Measurements from ENCODE around the gene APCDD1L. TPM values are rescaled to one million over a fixed set of nuclear protein-coding genes. Genes with fewer than 3 reads are reported as not detected.

APCDD1L gene
- total and polyA plus RNA-seq, 2 of the 8 experiments (the other 6 are each of a cell fraction or from before 2014, with no cell fraction given) = 0.83 to 3.1 TPM

- Histone ChIP-seq H2BK5ac (ENCODE audit: low read depth, low read length) (no peak overlapping the region), H2BK20ac (ENCODE audit: low read length) (no peak overlapping the region), H3K79me1 (ENCODE audit: low read depth, low read length) (peaks cover 7% of the 10 kb centered on the region), H3K18ac (ENCODE audit: extremely low read depth, low read length) (no peak overlapping the region), H3K27me3 (replicated peaks in 1 of 4; ENCODE audit: control insufficient read depth in 3 of 4, extremely low read depth in 1 of 4, insufficient read depth in 3 of 4, low read length in 3 of 4) (no peaks in the 10 kb centered on the region), H3K9ac (replicated peaks in 1 of 4; ENCODE audit: extremely low read depth in 1 of 4, low read depth in 3 of 4, low read length in 3 of 4) (no peak overlapping the region), H2AFZ (ENCODE audit: low read length) (no peak overlapping the region), H4K91ac (replicated peaks; ENCODE audit: insufficient read length, low read length) (no peak overlapping the region), H3K23ac (ENCODE audit: insufficient read length) (no peak overlapping the region), H3K14ac (ENCODE audit: insufficient read length) (no peak overlapping the region), H3K4me2 (ENCODE audit: insufficient read depth in 1 of 2, low read depth in 2 of 2, low read length in 2 of 2) (no peak overlapping the region), H3K4me1 (replicated peaks in 1 of 4; ENCODE audit: control insufficient read depth in 3 of 4, insufficient read depth in 4 of 4, low read length in 3 of 4) (peaks cover 0 to 27% (median 17%) of the 10 kb centered on the region in 4 experiments; a peak in 6 of 7 replicates), H4K5ac (ENCODE audit: insufficient read length, low read depth, low read length) (no peak overlapping the region), H3K4ac (replicated peaks; ENCODE audit: insufficient read length, low read depth, low read length) (no peak overlapping the region), H3K27ac (ENCODE audit: low read depth, low read length) (no peak overlapping the region), H3K23me2 (ENCODE audit: low read depth, low read length) (no peaks in the 10 kb centered on the region), H2BK12ac (ENCODE audit: low read depth, low read length) (no peak overlapping the region), H3K79me2 (ENCODE audit: control insufficient read depth in 1 of 2, insufficient read depth in 2 of 2, low read length in 2 of 2) (peaks cover 0 to 49% of the 10 kb centered on the region in 2 experiments; a peak in 2 of 4 replicates), H3K56ac (replicated peaks; ENCODE audit: insufficient read length, low read depth, low read length) (no peak overlapping the region), H2AK5ac (ENCODE audit: low read depth, low read length) (no peak overlapping the region), H3K9me3 (ENCODE audit: insufficient read depth in 2 of 2, low read depth in 1 of 2, low read length in 1 of 2) (0 out of 4 replicates have a peak, but pooled peaks cover 0 to 2% of the 10 kb centered on the region in 2 experiments), H3K4me3 (ENCODE audit: extremely low read depth in 1 of 4, insufficient read depth in 2 of 4, low read depth in 3 of 4, low read length in 4 of 4) (no peak overlapping the region), H3K36me3 (ENCODE audit: control insufficient read depth in 2 of 4, insufficient read depth in 4 of 4, low read length in 3 of 4) (peaks cover 0 to 4% (median 2%) of the 10 kb centered on the region in 4 experiments; a peak in 1 of 8 replicates), H2BK15ac (ENCODE audit: low read length) (no peak overlapping the region), H2BK120ac (replicated peaks; ENCODE audit: low read depth, low read length) (no peak overlapping the region), H4K8ac (ENCODE audit: extremely low read depth, insufficient read depth, low read length) (no peak overlapping the region), H4K20me1 (replicated peaks in 1 of 2; ENCODE audit: control insufficient read depth in 1 of 2, insufficient read depth in 2 of 2, low read length in 2 of 2) (peaks cover 0 to 1% of the 10 kb centered on the region in 2 experiments)
- TF ChIP-seq TBP (IDR thresholded peaks at IDR 0.05; ENCODE audit: low read depth, low read length) (no peak), POLR2A (IDR thresholded peaks at IDR 0.05; ENCODE audit: control extremely low read depth in 1 of 2, low read depth in 2 of 2, low read length in 2 of 2) (no peak), RFX5 (IDR thresholded peaks at IDR 0.05; ENCODE audit: borderline replicate concordance, low read depth, low read length) (no peak), MAX (IDR thresholded peaks at IDR 0.05) (no peak), JUND (IDR thresholded peaks at IDR 0.05; ENCODE audit: low read length) (no peak)
- WGBS, 2 experiments (ENCODE audit: extremely low coverage in 1 of 2, insufficient coverage in 1 of 2, insufficient read length in 1 of 2, insufficient replicate concordance in 2 of 2, low coverage in 1 of 2, low lambda C conversion rate in 2 of 2, missing lambda C conversion rate in 1 of 2) = 80% methylated on average over 1 of the region's 1 CpG; no CpG with 5 or more reads in 1 of the 2 experiments
- POLR2A ChIA-PET (ENCODE audit: partially characterized antibody) = interaction anchor here (0.8 kb wide), 1 partner anchor 10 kb away, joined by 3 read pairs; no protein-coding TSS in a partner anchor
- DNase-seq (ENCODE audit: low read depth in 1 of 2, low spot score in 2 of 2) (no peak), FAIRE-seq (no peak)
- CTCF ChIA-PET (ENCODE audit: partially characterized antibody) = interaction anchor here (0.6 to 2.0 kb wide), 5 partner anchors 11 to 928 kb away, joined by 3 to 7 read pairs (median 4); no protein-coding TSS in a partner anchor
Measured at GRCh38 chr20:58421497-58421850, 93.7 kb downstream of the APCDD1L start.
